Peyer's patch (tissue), 4 donors: Measurements from ENCODE around the gene AGTR1.

Experiments used
- POLR2A ChIP-seq, 2 donors: fragments of 450-650 bp; IDR thresholded peaks; one replicate each; pipeline ENCODE4 v1.5.1; 2017; ENCODE audit warnings: antibody characterized with exemption in 2 of 2, mild to moderate bottlenecking in 2 of 2, moderate library complexity in 2 of 2
- TF ChIP-seq, protein P1 (sequence below), 6 experiments: fragments of 450-650 bp in 4 of 6; fragments of 200-600 bp in 2 of 6; sonication (generic) in 1 of 6; IDR thresholded peaks; one replicate each; pipeline ENCODE4 v1.5.1; 2017 to 2019; ENCODE audit warnings: antibody characterized with exemption in 6 of 6, mild to moderate bottlenecking in 3 of 6, moderate library complexity in 1 of 6

DNA sequence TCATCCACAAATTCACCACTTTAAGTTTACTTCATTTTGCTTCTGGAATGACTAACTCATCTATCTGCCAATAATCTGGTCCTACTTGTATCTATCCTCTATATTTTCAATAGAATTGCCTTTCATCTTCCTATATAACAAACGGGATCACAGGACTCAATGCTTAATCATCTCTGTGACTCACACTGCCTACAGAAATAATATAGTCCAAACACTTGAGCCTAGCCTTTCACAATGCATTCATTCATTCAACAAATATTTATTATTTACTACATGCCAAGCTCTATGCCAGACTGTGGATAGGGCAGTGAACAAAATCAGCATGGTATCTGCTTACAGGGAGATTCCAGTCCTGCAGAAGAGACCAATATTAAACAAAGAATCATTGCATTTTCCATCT is 16.6 kb upstream of the AGTR1 start:
- TF ChIP-seq, protein P1, sequence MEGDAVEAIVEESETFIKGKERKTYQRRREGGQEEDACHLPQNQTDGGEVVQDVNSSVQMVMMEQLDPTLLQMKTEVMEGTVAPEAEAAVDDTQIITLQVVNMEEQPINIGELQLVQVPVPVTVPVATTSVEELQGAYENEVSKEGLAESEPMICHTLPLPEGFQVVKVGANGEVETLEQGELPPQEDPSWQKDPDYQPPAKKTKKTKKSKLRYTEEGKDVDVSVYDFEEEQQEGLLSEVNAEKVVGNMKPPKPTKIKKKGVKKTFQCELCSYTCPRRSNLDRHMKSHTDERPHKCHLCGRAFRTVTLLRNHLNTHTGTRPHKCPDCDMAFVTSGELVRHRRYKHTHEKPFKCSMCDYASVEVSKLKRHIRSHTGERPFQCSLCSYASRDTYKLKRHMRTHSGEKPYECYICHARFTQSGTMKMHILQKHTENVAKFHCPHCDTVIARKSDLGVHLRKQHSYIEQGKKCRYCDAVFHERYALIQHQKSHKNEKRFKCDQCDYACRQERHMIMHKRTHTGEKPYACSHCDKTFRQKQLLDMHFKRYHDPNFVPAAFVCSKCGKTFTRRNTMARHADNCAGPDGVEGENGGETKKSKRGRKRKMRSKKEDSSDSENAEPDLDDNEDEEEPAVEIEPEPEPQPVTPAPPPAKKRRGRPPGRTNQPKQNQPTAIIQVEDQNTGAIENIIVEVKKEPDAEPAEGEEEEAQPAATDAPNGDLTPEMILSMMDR (IDR thresholded peaks at IDR 0.05): no peak
- TF ChIP-seq POLR2A (IDR thresholded peaks at IDR 0.05): no peak
